Right renal pelvis (tissue), 4 donors: Measurements from ENCODE around the gene THRA. TPM values are rescaled to one million over a fixed set of nuclear protein-coding genes. Genes with fewer than 3 reads are reported as not detected.
A peak's percentile ranks its signal among the peaks of the same experiment; 100 is the strongest.

Experiments used
- DNase-seq, 4 donors: peaks; one replicate each; pipeline ENCODE4 v3.0.0-alpha.2; 2013; ENCODE audit warnings: low read depth in 4 of 4, low spot score in 3 of 4, missing footprints in 1 of 4
- polyA plus RNA-seq, 4 donors: library from polyadenylated mRNA; unstranded; fragments of 120-200 nt; gene quantifications; one replicate each; pipeline ENCODE4 v1.2.1, GENCODE V29; 2013; ENCODE audit not compliant: insufficient read length in 4 of 4

THRA gene
- polyA plus RNA-seq, 4 donors: 51.1 to 56.7 (median 55.3) TPM

- peak; percentile 52 to 72 (median 66) for DNase-seq
Observed at GRCh38 chr17:40026816-40027613, 35.8 kb upstream of the THRA start.

- DNase-seq: no peak
Observed at GRCh38 chr17:40027614-40028012, 35.2 kb upstream of the THRA start.

GRCh38 chr17:40028595-40028994 lies 34.2 kb upstream of the THRA start:
- no peak for DNase-seq

DNA sequence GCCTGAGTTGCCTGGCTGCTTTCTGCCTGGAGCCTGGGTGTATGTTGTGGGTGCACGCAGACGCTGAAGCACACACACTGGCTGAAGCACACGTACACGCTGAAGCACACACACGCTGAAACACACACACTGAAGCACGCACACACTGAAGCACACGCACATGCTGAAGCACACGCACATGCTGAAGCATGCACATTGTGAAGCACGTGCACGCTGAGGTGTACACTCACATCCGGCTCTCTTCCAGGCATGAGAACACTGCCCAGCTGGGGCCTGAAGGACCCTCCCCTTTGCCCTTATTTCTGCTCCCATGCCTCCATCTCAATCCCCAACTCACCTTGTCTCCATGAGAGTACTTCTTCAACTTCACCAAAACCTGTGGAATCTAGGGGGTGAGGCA lies 31.1 kb upstream of the THRA start:
- no peak for DNase-seq

- DNase-seq: no peak
Observed at GRCh38 chr17:40032322-40033320, 30.1 kb upstream of the THRA start.

DNA sequence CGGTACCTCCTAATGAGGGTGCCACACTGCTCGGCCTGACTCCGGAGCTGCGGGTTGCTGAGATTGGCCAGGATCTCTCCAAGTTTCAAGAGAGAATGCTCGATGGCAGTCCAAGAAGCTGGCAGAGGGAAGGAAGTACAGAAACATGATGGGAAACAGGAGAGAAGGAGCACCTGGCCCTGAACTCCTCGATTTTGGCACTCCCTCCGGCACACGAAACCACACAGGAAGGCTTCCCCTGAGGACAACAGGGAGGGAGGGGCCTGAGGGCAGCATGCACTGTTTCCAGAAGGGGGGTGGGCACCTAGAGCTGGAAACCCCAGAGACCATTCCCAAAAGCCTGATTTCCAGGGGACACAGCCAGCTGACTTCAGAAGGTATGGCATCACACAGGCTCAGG lies 29.4 kb upstream of the THRA start:
- DNase-seq: no peak

DNA sequence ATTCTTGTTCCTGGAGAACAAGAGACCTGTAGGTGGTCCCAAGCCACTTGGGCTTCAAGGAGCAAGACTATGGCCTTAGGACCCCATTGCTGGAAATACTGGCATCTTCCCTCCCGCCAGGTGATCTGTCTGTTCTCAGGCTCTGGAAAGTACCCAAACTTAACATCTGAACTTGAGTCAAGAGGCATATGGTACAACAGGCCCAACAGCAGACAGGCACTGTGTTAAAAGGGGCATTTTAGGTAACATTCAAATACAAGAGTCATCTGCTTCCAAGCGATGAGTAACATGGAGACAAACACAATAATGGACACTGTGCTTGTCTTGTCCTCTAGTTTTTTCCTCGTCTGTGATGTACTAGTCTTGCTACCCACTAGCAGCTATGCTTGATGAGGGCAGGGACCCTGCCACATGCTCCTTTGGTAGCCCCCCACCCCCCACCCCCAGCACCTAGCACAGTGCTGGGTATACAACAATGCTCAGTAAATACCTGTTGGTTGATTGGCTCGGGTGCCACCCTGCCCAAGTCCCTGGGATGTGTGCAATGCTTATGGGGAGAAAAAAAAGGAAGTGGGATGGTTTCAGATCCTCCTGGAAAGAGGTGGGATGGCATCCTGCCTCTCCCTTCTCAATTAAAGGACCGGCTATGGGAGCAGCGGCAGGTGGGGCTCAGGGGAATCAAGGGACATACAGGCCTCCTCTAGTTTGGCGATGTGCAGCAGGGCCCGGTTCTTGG lies 28.2 kb upstream of the THRA start:
- DNase-seq: no peak

DNA sequence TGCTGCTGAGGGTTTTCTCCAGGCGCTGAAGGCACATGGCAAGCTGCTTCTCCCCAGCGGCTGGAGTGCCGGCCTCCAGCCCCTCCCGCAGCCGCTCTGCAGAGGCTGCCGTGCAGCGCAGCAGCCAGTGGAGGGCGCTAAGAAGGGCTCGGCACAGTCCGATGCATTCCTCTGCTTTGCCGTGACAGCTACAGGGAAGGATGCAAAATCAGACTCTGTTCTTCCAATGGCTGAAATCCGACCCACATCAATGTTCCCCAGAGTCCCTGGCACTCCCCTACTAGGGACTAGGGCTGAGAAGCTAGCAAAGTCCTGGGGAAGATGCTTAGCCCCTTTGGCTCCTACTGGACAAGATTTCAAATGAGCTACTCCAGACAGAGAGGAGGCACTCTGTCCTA lies 27.6 kb upstream of the THRA start:
- no peak for DNase-seq

- peak in 2 of 4 donors; percentile 59 to 64 for DNase-seq
Observed at GRCh38 chr17:40038882-40039513, 23.8 kb upstream of the THRA start.

DNA sequence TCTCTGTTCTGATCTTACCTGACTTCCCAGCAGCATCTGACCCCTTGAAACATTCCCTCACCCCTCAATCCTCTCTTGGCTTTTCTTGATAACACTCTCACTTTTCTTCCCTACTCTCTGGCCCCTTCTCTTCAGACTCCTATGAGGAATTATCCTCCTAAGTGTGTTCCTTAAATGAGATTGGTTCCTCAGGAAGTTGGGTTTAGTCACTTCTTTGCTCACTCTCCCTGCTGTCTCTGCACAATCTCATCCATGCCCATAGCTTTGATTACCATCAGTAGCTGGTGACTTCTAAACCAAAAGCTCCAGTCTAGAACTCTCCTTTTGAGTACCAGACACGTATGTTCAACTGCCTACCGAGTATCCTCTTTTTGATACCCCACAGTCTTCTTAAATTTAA lies 21.6 kb upstream of the THRA start:
- no peak for DNase-seq

- DNase-seq: no peak
Observed at GRCh38 chr17:40056379-40057015, 6.3 kb upstream of the THRA start.

DNA sequence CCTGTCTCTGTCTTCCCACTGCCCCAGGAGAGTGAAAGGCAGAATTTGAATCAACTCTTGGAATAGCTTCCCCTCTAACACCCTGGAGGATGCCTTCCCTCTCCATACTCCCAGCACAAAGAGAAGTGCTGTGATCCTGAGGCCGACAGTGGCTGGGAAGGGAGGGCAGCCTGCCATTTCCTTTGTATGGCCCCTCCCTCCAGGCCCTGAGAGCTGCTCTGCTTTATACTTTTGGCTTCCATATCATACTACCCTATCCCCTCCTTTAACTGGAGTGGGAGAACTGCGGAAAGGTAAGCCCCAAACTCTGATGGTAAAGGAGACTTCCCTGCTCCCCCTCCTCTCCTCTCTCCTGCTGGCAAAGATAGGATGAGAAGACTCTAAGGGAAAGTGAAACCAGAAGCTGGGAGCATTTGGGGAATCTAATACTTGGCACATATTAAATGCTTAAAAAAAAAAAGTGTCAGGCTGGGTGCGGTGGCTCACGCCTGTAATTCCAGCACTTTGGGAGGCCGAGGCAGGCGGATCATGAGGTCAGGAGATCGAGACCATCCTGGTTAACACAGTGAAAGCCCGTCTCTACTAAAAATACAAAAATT lies 4.5 kb upstream of the THRA start:
- DNase-seq: no peak

GRCh38 chr17:40058865-40059264 lies 3.9 kb upstream of the THRA start:
- no peak for DNase-seq

DNA sequence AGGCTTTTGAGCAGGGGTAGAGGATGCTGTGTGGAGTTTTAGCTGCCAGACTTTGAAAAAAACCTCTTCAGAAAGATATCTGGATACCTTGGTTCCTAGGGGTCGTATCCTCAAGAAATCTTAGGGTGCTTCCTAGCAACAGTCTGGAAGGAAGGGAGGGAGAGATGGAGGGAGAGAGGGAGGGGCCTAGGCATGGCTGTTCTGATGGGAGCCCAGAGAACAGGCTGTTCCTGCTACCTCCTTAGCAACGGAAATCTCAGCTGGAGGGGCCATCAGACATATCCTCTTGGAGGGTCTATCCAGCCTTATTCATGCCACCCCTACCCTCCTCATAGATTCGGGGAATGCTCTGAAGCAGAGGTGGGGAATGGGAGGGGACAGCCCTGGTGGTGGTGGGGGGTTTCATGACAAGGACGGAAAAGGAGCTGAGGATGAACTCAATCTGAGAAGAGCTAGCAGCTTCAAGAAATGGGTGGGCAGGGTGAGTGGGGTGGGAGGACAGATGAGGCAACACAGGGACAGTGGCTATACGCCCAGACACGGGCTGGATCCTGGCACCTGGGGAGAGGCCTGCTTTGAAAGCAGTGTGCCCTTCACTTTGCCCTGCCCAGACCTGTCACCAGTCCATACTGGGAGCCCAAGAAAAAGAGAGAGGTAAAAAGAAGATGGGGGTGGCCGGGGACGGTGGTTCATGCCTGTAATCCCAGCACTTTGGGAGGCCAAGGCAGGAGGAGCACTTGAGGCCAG lies 2.9 kb upstream of the THRA start:
- DNase-seq: no peak

DNA sequence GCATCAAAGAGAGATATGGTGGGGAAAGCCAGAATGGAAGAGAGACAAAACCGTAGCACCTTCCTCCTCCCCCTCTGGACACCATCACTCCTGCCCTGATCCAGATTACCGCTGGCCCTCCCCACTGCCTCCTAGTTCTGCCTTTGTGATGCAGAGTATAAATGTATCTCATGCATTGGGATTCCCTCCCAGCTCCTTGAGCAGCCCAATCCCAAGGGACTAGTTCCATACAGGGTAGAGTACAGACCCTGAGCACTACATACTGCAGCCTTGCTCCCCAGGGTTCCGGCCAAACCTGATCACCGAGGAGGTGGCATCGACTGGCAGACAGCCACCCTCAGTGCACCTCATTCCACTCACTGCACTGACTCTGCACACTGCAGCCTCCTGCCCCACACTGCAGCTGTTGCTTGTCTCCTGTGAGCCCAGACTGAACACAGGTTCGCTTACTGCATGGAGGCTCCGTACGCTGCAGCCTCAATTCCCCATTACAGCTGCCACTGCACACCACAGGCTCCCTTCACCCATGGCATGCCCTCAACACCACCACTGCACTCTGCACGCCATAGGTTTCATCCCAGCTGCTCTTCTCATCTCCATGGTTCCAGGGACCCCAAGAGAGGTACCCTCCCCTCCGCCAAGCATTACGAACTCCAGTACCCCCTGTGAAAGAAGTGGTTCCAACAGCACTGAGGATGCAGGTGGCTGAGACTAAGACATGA lies 1.7 kb upstream of the THRA start:
- no peak for DNase-seq

DNA sequence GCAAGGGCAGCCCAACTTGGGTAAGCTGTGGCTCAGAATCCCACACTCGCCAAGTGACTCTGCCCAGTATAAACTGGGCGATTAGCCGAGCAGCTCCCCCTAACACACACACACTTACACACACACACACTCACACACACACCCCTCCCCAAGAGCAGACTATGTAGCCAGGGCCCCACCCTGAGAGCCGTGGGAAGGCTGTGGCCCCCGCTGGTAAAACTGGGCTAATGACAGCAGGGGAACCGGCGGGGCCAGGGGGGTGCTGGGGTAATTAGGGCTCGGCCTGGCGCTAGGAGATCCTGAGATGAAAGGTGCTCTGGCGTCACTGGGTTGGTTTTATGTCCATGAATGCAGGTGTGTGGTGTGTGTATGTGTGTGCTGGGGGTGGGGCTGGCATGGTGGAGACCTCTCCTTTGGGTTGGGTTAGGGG lies 1.1 kb upstream of the THRA start:
- DNase-seq: no peak

DNA sequence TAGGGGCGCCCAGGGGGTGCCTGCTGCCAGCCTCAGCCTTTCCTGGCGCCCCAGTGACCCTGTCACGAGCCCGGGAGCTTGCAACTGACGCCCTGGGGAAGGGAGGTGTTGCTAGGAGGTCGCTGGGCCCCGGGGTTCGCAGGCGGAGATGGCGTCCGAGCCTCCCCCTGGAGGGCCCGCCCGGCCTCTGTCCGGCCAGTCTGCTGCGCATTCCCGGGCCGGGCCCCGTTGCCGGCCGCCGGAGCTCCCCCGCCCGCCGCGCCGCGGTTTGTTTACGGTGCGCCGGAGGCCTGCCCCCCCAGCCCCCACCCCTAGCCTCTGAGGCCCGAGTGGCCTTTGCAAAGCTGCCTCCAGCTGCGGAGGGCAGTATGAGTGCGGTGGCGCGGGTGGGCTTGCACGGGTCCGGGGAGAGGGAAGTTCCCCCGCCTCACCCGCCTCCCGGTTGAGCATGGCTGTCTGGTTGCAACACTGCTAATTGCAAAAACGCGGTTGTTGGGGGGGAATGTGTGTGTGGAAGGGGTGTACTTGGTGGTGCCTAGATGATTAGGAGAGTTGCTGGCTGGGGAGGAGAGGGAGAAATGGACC lies 514 bp downstream of the THRA start:
- peak in 1 of 4 donors; percentile 21 for DNase-seq
